ENCODE measurements around the gene RBBP8NL.

GRCh38 chr20:62367136-62367632 is 60.2 kb downstream of the RBBP8NL start, which contains the start of gene LAMA5:
- TF ChIP-seq TAF1 (IDR thresholded peaks at IDR 0.05; ENCODE audit: borderline replicate concordance, low read depth, low read length) (no peak), POLR2A (IDR thresholded peaks at IDR 0.05; ENCODE audit: low read depth, low read length) (no peak)

All from GM12892 (cell line).